Small intestine (tissue), 7 donors: Measurements from ENCODE around the gene MIOS. TPM values are rescaled to one million over a fixed set of nuclear protein-coding genes. Genes with fewer than 3 reads are reported as not detected.

Source experiments
- DNase-seq, 2 donors: peaks; one replicate each; pipeline versions ENCODE4 v3.0.0 to v3.0.0-alpha.2; 2013
- FAIRE-seq: peaks from 2 replicates; lab custom pipeline; 2012; peaks lifted over from hg19 to GRCh38; lab: Jason Lieb, UNC
- H3K27ac ChIP-seq, 3 donors: one replicate each; pipeline ENCODE4 v1.5.1; 2013; ENCODE audit warnings: low read length in 2 of 3, mild to moderate bottlenecking in 2 of 3, control low read depth in 1 of 3, inconsistent platforms in 1 of 3, low read depth in 1 of 3, moderate library complexity in 1 of 3
- H3K27me3 ChIP-seq, 3 donors: one replicate each; pipeline ENCODE4 v1.6.1; 2013; ENCODE audit warnings: low read length in 3 of 3, inconsistent platforms in 1 of 3; ENCODE audit not compliant: control insufficient read depth in 3 of 3, insufficient read depth in 3 of 3
- H3K36me3 ChIP-seq, 3 donors: one replicate each; pipeline ENCODE4 v1.6.1; 2013; ENCODE audit warnings: low read length in 3 of 3, inconsistent platforms in 1 of 3, low read depth in 1 of 3, mild to moderate bottlenecking in 1 of 3, moderate library complexity in 1 of 3; ENCODE audit not compliant: control insufficient read depth in 3 of 3, insufficient read depth in 2 of 3
- H3K4me1 ChIP-seq, 3 donors: one replicate each; pipeline ENCODE4 v1.6.1; 2013; ENCODE audit warnings: low read length in 2 of 3, inconsistent platforms in 1 of 3, low read depth in 1 of 3, mild to moderate bottlenecking in 1 of 3, moderate library complexity in 1 of 3; ENCODE audit not compliant: control insufficient read depth in 3 of 3, insufficient read depth in 2 of 3
- H3K4me3 ChIP-seq, 3 donors: one replicate each; pipeline ENCODE4 v1.5.1; 2013; ENCODE audit warnings: low read length in 3 of 3, control low read depth in 1 of 3, inconsistent platforms in 1 of 3, low read depth in 1 of 3, mild to moderate bottlenecking in 1 of 3, moderate library complexity in 1 of 3
- H3K9me3 ChIP-seq, 2 donors: one replicate each; pipeline ENCODE4 v1.6.1; 2013; ENCODE audit warnings: low read depth in 1 of 2, low read length in 1 of 2; ENCODE audit not compliant: control insufficient read depth in 2 of 2, insufficient read depth in 1 of 2
- WGBS, 3 donors: extraction: QIAGEN DNeasy Blood & Tissue Kit; methylation state at CpG; one replicate each; pipeline ENCODE4 v1.1.7; 2013; 5-methylcytosine and 5-hydroxymethylcytosine counted together
- polyA plus RNA-seq, 4 donors: library from polyadenylated mRNA; stranded (reverse) in 3 of 4; unstranded in 1 of 4; fragments of 200-250 nt in 3 of 4; fragments of 120-200 nt in 1 of 4; gene quantifications; one replicate each; pipeline versions ENCODE4 v1.2.1 to v1.2.3, GENCODE V29; 2013
- donor health status: healthy with polysubstance abuse.
- donor health status: control.
- donor health status: control.
- donor health status: Bipolar disorder and iron deficiency.
- donor health status: healthy.

The MIOS gene
- polyA plus RNA-seq, 4 donors, result 10.5 to 20.0 (median 12.3) TPM

GRCh38 chr7:7527047-7527446, 39.6 kb upstream of the MIOS start:
- H3K4me1 ChIP-seq, result peaks cover 0 to 5% (median 2%) of the 10 kb centered on the region in 3 donors
- no peaks in the 10 kb centered on the region for H3K9me3 ChIP-seq
- 92 to 97% (median 93%) methylated on average over 3 of the region's 3 CpGs for WGBS, 3 donors
- H3K27ac ChIP-seq, result no peak overlapping the region
- H3K27me3 ChIP-seq, result no peaks in the 10 kb centered on the region
- H3K36me3 ChIP-seq, result no peaks in the 10 kb centered on the region
- no peak overlapping the region for H3K4me3 ChIP-seq
- FAIRE-seq (no peak), DNase-seq (no peak)

GRCh38 chr7:7529328-7529727, 37.4 kb upstream of the MIOS start:
- WGBS, 3 donors, result 80 to 90% (median 83%) methylated on average over 4 of the region's 4 CpGs
- Histone ChIP-seq H3K4me1 (no peaks in the 10 kb centered on the region), H3K36me3 (no peaks in the 10 kb centered on the region), H3K27me3 (no peaks in the 10 kb centered on the region), H3K27ac (no peak overlapping the region), H3K9me3 (no peaks in the 10 kb centered on the region), H3K4me3 (no peak overlapping the region)
- FAIRE-seq (no peak), DNase-seq (no peak)

GRCh38 chr7:7533831-7534430, 32.8 kb upstream of the MIOS start:
- FAIRE-seq (no peak), DNase-seq (no peak)
- WGBS, 3 donors, result 87 to 91% (median 91%) methylated on average over 3 of the region's 3 CpGs

GRCh38 chr7:7535691-7536090, 31.0 kb upstream of the MIOS start, which contains the start of gene COL28A1:
Gene COL28A1, minus strand, starts transcription at chr7:7535873. Its CDS starts 2,998 bp downstream, at chr7:7532875.
- 32 to 53% (median 32%) methylated on average over 1 of the region's 1 CpG for WGBS, 3 donors
- no peak within 1 kb of the TSS for H3K4me3 ChIP-seq
- DNase-seq (no peak), FAIRE-seq (no peak)
- H3K4me1 ChIP-seq, result no peaks in the 10 kb centered on the region
- no peaks in the 10 kb centered on the region for H3K27me3 ChIP-seq
- no peaks in the 10 kb centered on the region for H3K9me3 ChIP-seq
- H3K27ac ChIP-seq, result no peak within 1 kb of the TSS
- H3K36me3 ChIP-seq, result no peaks in the 10 kb centered on the region

More at GRCh38 chr7:7533831-7534430, 32.8 kb upstream of the MIOS start:
- Histone ChIP-seq H3K36me3 (no peaks in the 10 kb centered on the region), H3K4me1 (no peaks in the 10 kb centered on the region), H3K9me3 (no peaks in the 10 kb centered on the region), H3K4me3 (no peak overlapping the region), H3K27ac (no peak overlapping the region), H3K27me3 (no peaks in the 10 kb centered on the region)

GRCh38 chr7:7536396-7537019, 30.2 kb upstream of the MIOS start:
- no peak overlapping the region for H3K4me3 ChIP-seq

GRCh38 chr7:7537711-7538110, 29.0 kb upstream of the MIOS start:
- FAIRE-seq, result no peak
- WGBS, 3 donors, result 83 to 93% (median 90%) methylated on average over 2 of the region's 2 CpGs
- Histone ChIP-seq H3K27ac (no peak overlapping the region), H3K4me1 (no peaks in the 10 kb centered on the region), H3K36me3 (no peaks in the 10 kb centered on the region), H3K9me3 (no peaks in the 10 kb centered on the region), H3K4me3 (no peak overlapping the region), H3K27me3 (no peaks in the 10 kb centered on the region)
- DNase-seq, result no peak

More at GRCh38 chr7:7536396-7537019, 30.2 kb upstream of the MIOS start:
- H3K9me3 ChIP-seq, result no peaks in the 10 kb centered on the region
- DNase-seq (no peak), FAIRE-seq (no peak)
- WGBS, 3 donors, result 84 to 85% (median 84%) methylated on average over 5 of the region's 5 CpGs
- H3K27me3 ChIP-seq, result no peaks in the 10 kb centered on the region
- H3K27ac ChIP-seq, result no peak overlapping the region
- no peaks in the 10 kb centered on the region for H3K36me3 ChIP-seq
- no peaks in the 10 kb centered on the region for H3K4me1 ChIP-seq

GRCh38 chr7:7539152-7539551, 27.5 kb upstream of the MIOS start:
- DNase-seq (no peak), FAIRE-seq (no peak)
- H3K4me3 ChIP-seq, result no peak overlapping the region
- H3K27ac ChIP-seq, result no peak overlapping the region
- H3K4me1 ChIP-seq, result no peaks in the 10 kb centered on the region
- H3K27me3 ChIP-seq, result no peaks in the 10 kb centered on the region
- no peaks in the 10 kb centered on the region for H3K36me3 ChIP-seq
- WGBS, 3 donors, result 72 to 81% (median 79%) methylated on average over 4 of the region's 4 CpGs
- no peaks in the 10 kb centered on the region for H3K9me3 ChIP-seq

- DNase-seq, result no peak
- Histone ChIP-seq H3K4me3 (no peak overlapping the region), H3K4me1 (no peaks in the 10 kb centered on the region), H3K9me3 (no peaks in the 10 kb centered on the region), H3K36me3 (no peaks in the 10 kb centered on the region), H3K27ac (no peak overlapping the region), H3K27me3 (no peaks in the 10 kb centered on the region)
- WGBS, 3 donors, result 82 to 91% (median 91%) methylated on average over 4 of the region's 4 CpGs
- FAIRE-seq, result no peak
Observed at GRCh38 chr7:7539711-7540110, 27.0 kb upstream of the MIOS start.
